NCI-H2196 (cell line): ENCODE measurements around the gene TTC4.
"Not testable (repeated sequence)": the region's sequence is repeated elsewhere in the genome, so short reads cannot be mapped to it uniquely, and the experiment has no call there.

ENCODE experiments used
- DNase-seq: peaks from one replicate; lab custom pipeline; 2025; ENCODE audit not compliant: unreplicated experiment; lab: John Stamatoyannopoulos, UW

The TTC4 gene

GRCh38 chr1:54745274-54745673, 29.6 kb downstream of the TTC4 start:
- DNase-seq: no peak

DNA sequence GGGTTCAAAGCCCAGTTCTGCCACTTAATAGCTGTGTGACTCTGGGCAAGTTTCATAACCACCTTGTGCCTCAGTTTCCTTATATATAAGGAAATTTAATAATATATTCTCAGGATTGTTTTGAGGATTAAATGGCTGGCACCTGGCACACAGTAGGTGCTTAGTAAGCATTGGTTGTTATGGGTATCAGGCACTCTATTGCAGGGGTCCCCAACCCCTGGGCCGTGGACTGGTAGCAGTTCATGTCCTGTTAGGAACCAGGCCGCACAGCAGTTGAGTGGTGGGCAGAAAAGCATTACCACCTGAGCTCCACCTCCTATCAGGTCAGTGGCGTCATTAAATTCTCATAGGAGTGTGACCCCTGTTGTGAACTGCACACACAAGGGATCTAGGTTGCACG, 30.2 kb downstream of the TTC4 start:
- no peak for DNase-seq

GRCh38 chr1:54748094-54748835, 32.6 kb downstream of the TTC4 start:
- DNase-seq: no peak

- DNase-seq: no peak
These were observed 34.9 kb downstream of the TTC4 start for GRCh38 chr1:54750596-54750995.

DNA sequence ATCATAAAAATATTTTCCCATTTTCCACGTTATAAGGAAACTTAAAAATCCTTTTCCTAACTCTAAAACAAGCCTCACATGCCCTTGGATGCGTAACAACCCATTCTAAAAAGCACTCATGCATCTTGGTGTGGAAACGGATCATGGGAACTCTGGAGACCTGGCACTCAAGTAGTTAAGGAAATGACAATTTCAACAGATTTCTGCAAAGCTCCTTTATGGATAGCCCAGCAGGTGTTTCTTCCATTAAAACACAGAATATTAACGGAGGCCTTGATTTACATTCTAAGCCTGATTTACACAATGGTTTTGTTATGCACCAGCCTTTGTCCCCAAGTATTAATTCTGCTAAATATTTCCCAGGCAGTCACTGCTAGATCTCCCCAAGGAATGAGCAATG, 35.8 kb downstream of the TTC4 start:
- no peak for DNase-seq

DNA sequence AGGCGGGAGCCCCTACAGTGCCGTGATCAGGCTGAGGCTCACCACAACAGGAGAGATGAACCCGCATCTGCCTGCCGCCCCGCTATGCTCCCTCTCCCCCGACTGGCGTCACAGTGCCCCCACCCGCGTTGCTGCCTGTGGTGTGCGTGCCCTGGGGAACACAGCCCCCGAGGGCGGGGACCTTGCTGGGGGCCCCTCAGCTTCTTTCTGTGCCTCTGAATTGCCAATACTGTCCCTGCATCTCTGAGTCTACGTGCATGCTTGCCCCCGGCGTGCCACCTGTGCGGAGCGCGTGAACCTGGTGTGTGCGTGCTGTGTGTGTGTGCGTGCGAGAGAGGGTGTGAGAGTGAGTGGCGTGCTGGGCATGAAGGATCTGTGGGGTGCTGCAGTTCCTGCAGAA, 38.4 kb downstream of the TTC4 start:
- no peak for DNase-seq

GRCh38 chr1:54754486-54755285, 39.0 kb downstream of the TTC4 start:
- no peak for DNase-seq

GRCh38 chr1:54757833-54758232, 42.2 kb downstream of the TTC4 start:
- DNase-seq: no peak

DNA sequence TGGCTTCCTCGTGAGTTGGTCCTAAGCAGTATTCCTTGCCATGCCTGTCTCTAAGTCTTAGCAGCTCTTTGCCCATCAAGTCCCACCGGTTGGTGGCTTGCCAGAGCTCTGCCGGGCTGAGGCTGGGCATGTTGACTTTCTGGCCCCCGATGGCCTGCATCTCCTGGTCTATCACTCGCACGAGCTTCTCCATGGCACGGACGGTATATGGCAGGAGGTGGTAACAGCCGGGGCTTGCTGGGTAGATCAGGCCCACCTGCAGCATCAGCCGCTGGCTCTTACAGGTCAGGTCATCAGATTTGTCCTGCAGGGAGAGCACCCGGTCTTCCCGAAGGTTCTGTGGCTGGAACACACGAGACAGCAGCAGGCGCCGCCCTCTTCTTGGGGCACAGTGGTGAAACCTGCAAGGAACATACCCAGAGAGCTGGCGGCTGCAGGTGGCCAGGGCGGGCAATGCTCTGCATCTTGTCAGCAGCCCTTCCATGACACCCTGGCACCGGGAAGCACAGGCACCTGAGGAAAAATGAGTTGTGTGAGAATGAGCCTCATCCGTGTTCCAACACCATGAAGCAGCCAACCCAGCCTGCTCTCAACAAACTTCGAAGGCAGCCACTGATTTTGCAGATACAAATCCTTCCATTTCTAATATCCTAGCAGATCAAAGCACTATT, 43.2 kb downstream of the TTC4 start:
- no peak for DNase-seq

DNA sequence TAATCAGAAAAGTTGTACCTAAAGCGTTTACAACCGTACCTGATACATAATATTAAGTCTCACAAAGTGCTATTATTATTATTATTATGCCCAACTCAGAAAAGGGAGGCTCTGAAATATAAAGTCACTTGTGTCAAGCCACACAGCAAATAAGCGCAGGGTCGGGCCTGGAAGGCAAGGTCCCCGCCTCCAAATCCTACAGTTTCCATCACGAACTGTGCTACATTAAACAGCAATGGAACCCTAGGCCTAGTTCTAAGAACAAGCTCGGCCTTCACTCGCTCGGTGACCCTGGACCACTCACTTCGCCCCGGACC, 48.1 kb downstream of the TTC4 start:
- DNase-seq: no peak

DNA sequence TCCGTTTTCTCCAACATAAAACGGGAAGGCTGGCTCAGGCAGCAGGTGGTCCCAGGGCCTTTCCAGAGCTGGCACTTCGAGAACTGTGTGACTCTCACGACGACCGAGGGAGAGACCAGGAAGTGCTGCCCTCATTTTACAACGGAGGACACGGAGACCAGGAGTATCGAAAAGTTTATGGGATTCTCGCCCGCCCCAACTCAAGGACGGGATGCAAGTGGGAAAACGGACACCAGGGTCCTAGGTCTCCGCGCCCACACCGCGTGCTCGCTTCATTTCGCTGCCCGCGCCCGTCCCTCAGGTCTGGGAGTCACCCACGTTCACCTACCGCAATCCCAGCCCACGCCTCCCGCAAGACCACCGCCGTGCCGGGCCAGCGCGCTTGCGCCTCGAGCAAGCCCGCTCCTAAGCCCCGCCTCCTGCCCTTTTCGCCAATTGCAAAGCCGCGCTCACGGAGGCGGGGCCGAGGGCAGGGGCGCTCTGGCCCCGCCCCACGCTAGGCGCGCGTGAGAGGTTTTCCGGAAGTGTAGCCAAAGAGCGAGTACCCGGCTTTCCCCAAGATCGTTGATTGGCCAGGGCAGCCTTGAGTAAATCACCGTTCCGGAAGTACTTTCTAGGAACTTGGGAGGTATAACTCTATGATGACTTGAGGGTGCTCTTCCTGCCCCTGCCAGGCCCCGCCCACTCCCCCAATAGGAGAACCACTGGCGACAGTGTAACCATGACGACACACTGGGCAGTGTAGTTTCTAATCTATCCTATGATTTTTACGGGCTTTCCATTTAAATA, 48.7 kb downstream of the TTC4 start, which contains the start of gene PARS2:
PARS2 (minus strand) TSS at position 391 of the 789 bp plus-strand sequence. CDS start 5,362 bp downstream, outside the sequence.
- DNase-seq: peak; percentile 99

DNA sequence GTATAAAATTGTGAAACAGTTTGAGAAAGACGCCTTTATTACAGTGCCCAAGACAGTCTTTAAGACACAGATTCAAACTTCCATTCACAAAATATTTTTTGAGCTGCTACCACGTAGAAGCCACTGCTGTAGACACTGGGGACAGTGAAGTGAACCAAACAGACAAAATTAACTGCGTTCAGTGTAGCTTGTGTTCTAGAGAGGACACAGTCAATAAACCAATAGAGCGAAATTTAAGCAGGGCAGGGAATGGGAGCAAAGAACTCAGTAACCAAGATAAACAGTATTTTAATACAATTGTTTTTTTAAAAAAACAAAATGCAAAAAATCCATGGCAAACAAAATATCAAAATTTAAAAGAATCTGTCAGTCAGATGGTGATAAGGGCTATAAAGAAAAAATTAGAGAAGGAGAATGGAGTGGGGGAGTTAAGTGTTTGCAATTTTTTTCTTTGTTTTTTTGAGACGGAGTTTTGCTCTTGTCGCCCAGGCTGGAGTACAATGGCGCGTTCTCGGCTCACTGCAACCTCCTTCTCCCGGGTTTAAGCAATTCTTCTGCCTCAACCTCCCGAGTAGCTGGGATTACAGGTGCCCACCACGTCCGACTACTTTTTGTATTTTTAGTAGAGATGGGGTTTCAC, 49.4 kb downstream of the TTC4 start:
- DNase-seq: no peak

GRCh38 chr1:54766726-54767125, 51.1 kb downstream of the TTC4 start:
- DNase-seq: no peak

DNA sequence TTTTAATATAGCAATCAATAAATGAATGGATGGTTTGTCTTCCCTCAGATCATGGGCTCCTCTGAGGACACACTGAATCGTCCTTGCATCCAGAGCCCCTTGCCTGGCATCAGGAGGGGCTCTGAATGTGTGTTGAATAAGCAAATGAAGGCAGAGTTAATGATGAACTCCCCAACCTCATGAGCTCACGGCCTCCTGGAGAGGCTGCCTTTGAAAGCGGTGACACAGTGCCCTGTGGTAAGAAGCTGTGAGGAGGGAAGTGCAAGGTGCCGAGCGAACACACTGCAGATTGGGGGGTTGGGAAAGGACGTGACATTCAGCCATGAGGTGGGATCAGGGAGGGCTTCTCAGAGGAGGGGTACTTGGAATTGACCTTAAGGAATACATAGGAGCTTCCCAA, 51.9 kb downstream of the TTC4 start:
- no peak for DNase-seq

DNA sequence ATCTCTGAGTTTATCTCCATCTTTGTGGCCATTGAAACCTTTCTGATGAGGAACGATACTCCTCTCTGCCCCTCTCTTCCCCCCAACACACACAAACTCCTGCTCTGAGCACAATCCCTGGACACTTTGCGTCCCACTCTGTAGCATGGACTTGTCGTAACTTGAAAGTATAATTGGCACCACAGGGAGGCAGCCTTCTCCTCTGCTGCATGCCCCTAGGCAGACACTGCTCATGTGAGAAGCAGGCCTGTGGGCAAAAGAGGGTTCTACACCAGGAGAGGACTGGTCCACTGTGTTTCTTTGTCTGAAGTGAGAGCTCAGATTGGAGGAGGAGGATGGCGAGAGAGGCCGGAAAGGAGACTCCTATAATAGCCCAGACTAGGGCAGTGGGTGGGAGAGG, 52.4 kb downstream of the TTC4 start:
- DNase-seq: no peak

GRCh38 chr1:54772951-54773350, 57.3 kb downstream of the TTC4 start:
- no peak for DNase-seq

GRCh38 chr1:54774820-54775498, 59.3 kb downstream of the TTC4 start:
- no peak for DNase-seq

DNA sequence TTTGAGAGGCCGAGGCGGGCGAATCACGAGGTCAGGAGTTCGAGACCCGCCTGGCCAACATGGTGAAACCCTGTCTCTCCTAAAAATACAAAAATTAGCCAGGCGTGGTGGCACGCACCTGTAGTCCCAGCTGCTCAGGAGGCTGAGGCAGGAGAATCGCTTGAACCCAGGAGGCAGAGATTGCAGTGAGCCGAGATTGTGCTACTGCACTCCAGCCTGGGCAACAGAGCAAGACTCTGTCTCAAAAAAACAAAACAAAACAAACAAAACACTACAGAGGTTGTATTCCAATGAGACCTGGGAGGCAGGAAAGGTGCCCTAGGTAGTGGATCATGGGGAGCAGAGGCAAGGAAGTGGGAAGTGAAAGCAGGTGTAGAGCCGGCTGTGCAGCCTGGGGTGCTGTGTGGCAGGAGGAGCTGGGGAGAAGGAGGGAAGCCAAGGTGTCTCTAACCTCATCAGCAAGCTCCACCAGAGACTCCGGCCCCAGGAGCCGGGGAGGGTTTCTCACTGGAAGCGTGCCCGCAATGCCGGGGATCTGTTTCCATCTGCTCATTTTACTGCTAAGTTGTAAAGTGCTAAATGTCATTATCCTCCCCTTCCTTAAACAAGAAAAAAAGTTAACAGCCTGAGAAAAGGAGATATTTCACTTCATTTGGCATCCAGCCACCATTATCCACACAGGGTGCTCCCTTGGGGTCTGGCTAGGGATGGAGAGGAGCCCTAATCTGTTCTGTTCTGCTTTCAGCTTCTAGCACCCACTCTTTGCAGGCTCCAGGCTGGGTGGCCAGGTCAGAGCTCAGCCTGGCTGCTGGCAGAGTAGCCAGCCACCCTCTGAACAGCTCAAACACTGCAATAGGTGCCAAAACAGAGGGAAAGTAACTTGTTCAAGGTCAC, 60.4 kb downstream of the TTC4 start:
- not testable (repeated sequence) for DNase-seq

DNA sequence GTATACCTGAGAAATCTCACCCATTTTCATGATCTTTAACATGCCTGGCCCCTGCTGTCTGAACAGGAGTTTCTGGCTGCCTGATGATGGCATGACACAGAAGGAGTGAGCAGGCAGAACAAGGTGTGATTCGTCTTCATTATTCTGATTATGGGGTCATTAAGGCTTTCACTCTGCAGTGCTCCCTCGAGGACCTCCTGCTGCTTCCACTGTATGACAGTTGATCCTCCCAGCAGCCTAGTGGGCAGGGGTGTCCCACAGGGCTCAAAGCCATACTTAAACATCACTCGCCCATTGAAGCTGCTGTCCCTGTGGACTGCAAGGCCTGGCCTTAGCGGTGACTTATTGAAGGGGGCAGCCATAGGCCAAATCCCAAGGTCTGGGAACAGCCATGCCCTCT, 61.4 kb downstream of the TTC4 start:
- no peak for DNase-seq
